Measurements from ENCODE around the gene ZNF688. TPM values are rescaled to one million over a fixed set of nuclear protein-coding genes. Genes with fewer than 3 reads are reported as not detected.

Gene ZNF688
- total and polyA plus RNA-seq, 2 of the 13 experiments (the other 11 are each of a cell fraction or from before 2014, with no cell fraction given), result 2.4 to 5.4 TPM

DNA sequence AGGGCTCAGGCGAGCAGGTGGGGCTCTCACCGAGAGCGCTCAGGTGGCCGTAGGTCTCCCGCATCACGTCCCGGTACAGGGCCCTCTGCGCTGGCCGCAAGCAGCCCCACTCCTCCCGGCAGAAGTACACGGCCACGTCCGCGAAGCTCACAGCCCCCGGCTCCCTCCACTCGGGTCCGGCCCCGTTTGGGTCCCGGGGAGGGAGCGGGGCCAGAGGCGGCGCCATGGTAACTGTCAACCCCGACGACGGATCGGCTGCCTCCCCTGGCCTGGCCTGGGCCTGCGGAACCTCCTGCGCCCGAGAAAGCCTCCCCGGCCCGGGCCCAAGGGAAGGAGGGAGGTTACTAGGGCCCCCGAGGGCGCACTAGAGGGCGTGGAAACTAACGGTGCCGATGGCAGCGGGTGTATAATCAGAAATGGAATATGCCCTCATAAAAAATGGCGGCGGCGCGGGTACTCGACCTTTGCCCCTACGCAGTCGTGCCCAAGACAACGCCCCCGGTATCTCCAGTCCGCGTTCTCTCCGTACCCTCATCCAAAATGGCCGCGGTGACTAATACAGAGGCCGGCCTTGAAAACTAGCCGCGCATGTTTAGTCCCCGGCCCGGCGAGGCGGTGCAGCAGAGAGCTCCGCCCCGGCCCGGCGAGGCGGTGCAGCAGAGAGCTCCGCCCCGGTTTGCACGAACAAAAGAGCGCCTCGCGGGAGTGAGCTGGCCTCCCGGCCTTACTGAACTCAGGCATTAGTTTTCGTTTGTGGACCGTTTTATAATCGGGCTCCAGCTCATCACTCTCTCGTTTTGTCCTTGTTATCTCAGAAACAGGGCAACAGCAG lies 13.3 kb downstream of the ZNF688 start, which contains the start of gene ZNF764 (continued):
- TF ChIP-seq, protein P1, sequence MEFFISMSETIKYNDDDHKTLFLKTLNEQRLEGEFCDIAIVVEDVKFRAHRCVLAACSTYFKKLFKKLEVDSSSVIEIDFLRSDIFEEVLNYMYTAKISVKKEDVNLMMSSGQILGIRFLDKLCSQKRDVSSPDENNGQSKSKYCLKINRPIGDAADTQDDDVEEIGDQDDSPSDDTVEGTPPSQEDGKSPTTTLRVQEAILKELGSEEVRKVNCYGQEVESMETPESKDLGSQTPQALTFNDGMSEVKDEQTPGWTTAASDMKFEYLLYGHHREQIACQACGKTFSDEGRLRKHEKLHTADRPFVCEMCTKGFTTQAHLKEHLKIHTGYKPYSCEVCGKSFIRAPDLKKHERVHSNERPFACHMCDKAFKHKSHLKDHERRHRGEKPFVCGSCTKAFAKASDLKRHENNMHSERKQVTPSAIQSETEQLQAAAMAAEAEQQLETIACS (CRISPR knock-in tag; IDR thresholded peaks at IDR 0.05), result peak; percentile 18; the same call in 1 of the 2 replicates
- TF ChIP-seq DNMT3B (CRISPR knock-in tag; conservative IDR thresholded peaks at IDR 0.05) (peak; percentile 86; the same call in 1 of the 2 replicates), GABPB1 (CRISPR knock-in tag; IDR thresholded peaks at IDR 0.05) (peak; percentile 90), ZNF44 (CRISPR knock-in tag; IDR thresholded peaks at IDR 0.05) (peak; percentile 59; the same call in 1 of the 2 replicates), CREM (IDR thresholded peaks at IDR 0.05) (peak; percentile 90), CREM (CRISPR knock-in tag; IDR thresholded peaks at IDR 0.05) (no peak), SSRP1 (CRISPR knock-in tag; IDR thresholded peaks at IDR 0.05) (no peak), PCBP2 (optimal IDR thresholded peaks at IDR 0.05; ENCODE audit: low read depth, low read length, poor library complexity, severe bottlenecking) (no peak), RXRB (CRISPR knock-in tag; IDR thresholded peaks at IDR 0.05; ENCODE audit: borderline replicate concordance) (peak; percentile 46; the same call in 1 of the 2 replicates), ZNF75D (CRISPR knock-in tag; IDR thresholded peaks at IDR 0.05; ENCODE audit: borderline replicate concordance) (no peak), ZNF678 (CRISPR knock-in tag; IDR thresholded peaks at IDR 0.05) (peak; percentile 76; the same call in 1 of the 2 replicates), BHLHE40 (IDR thresholded peaks at IDR 0.05; ENCODE audit: low read length) (0 out of 2 replicates have a peak, but pooled peaks have one; percentile 30), ZNF205 (CRISPR knock-in tag; IDR thresholded peaks at IDR 0.05) (peak; percentile 22; the same call in 1 of the 2 replicates), ARHGAP35 (CRISPR knock-in tag; IDR thresholded peaks at IDR 0.05; ENCODE audit: borderline replicate concordance) (peak; percentile 80; the same call in 1 of the 2 replicates), EZH2 (conservative IDR thresholded peaks at IDR 0.05; ENCODE audit: low read depth, low read length) (no peak), MTA3 (CRISPR knock-in tag; IDR thresholded peaks at IDR 0.05) (0 out of 2 replicates have a peak, but pooled peaks have one; percentile 62)
- TF ChIP-seq, protein P2, sequence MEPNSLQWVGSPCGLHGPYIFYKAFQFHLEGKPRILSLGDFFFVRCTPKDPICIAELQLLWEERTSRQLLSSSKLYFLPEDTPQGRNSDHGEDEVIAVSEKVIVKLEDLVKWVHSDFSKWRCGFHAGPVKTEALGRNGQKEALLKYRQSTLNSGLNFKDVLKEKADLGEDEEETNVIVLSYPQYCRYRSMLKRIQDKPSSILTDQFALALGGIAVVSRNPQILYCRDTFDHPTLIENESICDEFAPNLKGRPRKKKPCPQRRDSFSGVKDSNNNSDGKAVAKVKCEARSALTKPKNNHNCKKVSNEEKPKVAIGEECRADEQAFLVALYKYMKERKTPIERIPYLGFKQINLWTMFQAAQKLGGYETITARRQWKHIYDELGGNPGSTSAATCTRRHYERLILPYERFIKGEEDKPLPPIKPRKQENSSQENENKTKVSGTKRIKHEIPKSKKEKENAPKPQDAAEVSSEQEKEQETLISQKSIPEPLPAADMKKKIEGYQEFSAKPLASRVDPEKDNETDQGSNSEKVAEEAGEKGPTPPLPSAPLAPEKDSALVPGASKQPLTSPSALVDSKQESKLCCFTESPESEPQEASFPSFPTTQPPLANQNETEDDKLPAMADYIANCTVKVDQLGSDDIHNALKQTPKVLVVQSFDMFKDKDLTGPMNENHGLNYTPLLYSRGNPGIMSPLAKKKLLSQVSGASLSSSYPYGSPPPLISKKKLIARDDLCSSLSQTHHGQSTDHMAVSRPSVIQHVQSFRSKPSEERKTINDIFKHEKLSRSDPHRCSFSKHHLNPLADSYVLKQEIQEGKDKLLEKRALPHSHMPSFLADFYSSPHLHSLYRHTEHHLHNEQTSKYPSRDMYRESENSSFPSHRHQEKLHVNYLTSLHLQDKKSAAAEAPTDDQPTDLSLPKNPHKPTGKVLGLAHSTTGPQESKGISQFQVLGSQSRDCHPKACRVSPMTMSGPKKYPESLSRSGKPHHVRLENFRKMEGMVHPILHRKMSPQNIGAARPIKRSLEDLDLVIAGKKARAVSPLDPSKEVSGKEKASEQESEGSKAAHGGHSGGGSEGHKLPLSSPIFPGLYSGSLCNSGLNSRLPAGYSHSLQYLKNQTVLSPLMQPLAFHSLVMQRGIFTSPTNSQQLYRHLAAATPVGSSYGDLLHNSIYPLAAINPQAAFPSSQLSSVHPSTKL (CRISPR knock-in tag; IDR thresholded peaks at IDR 0.05), result peak; percentile 54
- TF ChIP-seq, protein P3, sequence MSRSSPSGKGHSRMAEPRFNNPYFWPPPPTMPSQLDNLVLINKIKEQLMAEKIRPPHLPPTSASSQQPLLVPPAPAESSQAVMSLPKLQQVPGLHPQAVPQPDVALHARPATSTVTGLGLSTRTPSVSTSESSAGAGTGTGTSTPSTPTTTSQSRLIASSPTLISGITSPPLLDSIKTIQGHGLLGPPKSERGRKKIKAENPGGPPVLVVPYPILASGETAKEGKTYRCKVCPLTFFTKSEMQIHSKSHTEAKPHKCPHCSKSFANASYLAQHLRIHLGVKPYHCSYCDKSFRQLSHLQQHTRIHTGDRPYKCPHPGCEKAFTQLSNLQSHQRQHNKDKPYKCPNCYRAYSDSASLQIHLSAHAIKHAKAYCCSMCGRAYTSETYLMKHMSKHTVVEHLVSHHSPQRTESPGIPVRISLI (CRISPR knock-in tag; IDR thresholded peaks at IDR 0.05; ENCODE audit: borderline replicate concordance), result peak; percentile 14; the same call in 1 of the 2 replicates
- TF ChIP-seq, protein P4, sequence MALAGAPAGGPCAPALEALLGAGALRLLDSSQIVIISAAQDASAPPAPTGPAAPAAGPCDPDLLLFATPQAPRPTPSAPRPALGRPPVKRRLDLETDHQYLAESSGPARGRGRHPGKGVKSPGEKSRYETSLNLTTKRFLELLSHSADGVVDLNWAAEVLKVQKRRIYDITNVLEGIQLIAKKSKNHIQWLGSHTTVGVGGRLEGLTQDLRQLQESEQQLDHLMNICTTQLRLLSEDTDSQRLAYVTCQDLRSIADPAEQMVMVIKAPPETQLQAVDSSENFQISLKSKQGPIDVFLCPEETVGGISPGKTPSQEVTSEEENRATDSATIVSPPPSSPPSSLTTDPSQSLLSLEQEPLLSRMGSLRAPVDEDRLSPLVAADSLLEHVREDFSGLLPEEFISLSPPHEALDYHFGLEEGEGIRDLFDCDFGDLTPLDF (CRISPR knock-in tag; IDR thresholded peaks at IDR 0.05), result peak; percentile 68; the same call in 1 of the 2 replicates
- TF ChIP-seq, protein P5, sequence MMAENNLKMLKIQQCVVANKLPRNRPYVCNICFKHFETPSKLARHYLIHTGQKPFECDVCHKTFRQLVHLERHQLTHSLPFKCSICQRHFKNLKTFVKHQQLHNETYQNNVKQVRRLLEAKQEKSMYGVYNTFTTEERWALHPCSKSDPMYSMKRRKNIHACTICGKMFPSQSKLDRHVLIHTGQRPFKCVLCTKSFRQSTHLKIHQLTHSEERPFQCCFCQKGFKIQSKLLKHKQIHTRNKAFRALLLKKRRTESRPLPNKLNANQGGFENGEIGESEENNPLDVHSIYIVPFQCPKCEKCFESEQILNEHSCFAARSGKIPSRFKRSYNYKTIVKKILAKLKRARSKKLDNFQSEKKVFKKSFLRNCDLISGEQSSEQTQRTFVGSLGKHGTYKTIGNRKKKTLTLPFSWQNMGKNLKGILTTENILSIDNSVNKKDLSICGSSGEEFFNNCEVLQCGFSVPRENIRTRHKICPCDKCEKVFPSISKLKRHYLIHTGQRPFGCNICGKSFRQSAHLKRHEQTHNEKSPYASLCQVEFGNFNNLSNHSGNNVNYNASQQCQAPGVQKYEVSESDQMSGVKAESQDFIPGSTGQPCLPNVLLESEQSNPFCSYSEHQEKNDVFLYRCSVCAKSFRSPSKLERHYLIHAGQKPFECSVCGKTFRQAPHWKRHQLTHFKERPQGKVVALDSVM (CRISPR knock-in tag; IDR thresholded peaks at IDR 0.05), result peak; percentile 84

All from HepG2 (cell line).